HTR-8/SVneo (cell line): Measurements from ENCODE around the gene LOC128125822.
"Not testable (repeated sequence)": the region's sequence is repeated elsewhere in the genome, so short reads cannot be mapped to it uniquely, and the experiment has no call there.

ENCODE experiments used
- DNase-seq: peaks from one replicate; pipeline ENCODE4 v3.0.0; 2011; ENCODE audit warnings: low spot score, mixed read lengths; ENCODE audit not compliant: insufficient read length
- FAIRE-seq: peaks from 2 replicates; lab custom pipeline; 2011; peaks lifted over from hg19 to GRCh38; lab: Jason Lieb, UNC

LOC128125822 gene

GRCh38 chr6:63579937-63580703, 7.8 kb downstream of the LOC128125822 start:
- FAIRE-seq (no peak), DNase-seq (no peak)

- FAIRE-seq: no peak
- DNase-seq: no peak
Observed at GRCh38 chr6:63580704-63580961, 8.4 kb downstream of the LOC128125822 start.

GRCh38 chr6:63581355-63582013, 9.2 kb downstream of the LOC128125822 start:
- FAIRE-seq (no peak), DNase-seq (no peak)

- DNase-seq (no peak), FAIRE-seq (no peak)
Observed at GRCh38 chr6:63582579-63583231, 10.4 kb downstream of the LOC128125822 start.

GRCh38 chr6:63584125-63584514, 11.8 kb downstream of the LOC128125822 start:
- FAIRE-seq (no peak), DNase-seq (no peak)

GRCh38 chr6:63584566-63584965, 12.3 kb downstream of the LOC128125822 start:
- DNase-seq: no peak
- FAIRE-seq: no peak

- FAIRE-seq, DNase-seq: not testable (repeated sequence)
Observed at GRCh38 chr6:63585652-63586051, 13.4 kb downstream of the LOC128125822 start.

GRCh38 chr6:63589952-63590411, 17.7 kb downstream of the LOC128125822 start:
- FAIRE-seq (no peak), DNase-seq (no peak)

- no peak for DNase-seq
- no peak for FAIRE-seq
Observed at GRCh38 chr6:63592886-63593285, 20.6 kb downstream of the LOC128125822 start.

GRCh38 chr6:63597141-63598048, 25.1 kb downstream of the LOC128125822 start:
- FAIRE-seq: no peak
- no peak for DNase-seq

- DNase-seq: peak; percentile 69
Observed at GRCh38 chr6:63598049-63599036, 26.1 kb downstream of the LOC128125822 start.

GRCh38 chr6:63599243-63599642, 27.0 kb downstream of the LOC128125822 start:
- FAIRE-seq: no peak
- no peak for DNase-seq

More at GRCh38 chr6:63598049-63599036, 26.1 kb downstream of the LOC128125822 start:
- peak; percentile 74 for FAIRE-seq

- no peak for FAIRE-seq
- DNase-seq: no peak
Observed at GRCh38 chr6:63600136-63600535, 27.9 kb downstream of the LOC128125822 start.

- DNase-seq (no peak), FAIRE-seq (no peak)
Observed at GRCh38 chr6:63609231-63609630, 37.0 kb downstream of the LOC128125822 start.

- FAIRE-seq (no peak), DNase-seq (no peak)
Observed at GRCh38 chr6:63610944-63611343, 38.7 kb downstream of the LOC128125822 start.

GRCh38 chr6:63611560-63611959, 39.3 kb downstream of the LOC128125822 start:
- DNase-seq: no peak
- no peak for FAIRE-seq

GRCh38 chr6:63615590-63615989, 43.3 kb downstream of the LOC128125822 start:
- no peak for DNase-seq
- FAIRE-seq: no peak
